ENCODE data around the gene CLRN1. TPM values are rescaled to one million over a fixed set of nuclear protein-coding genes. Genes with fewer than 3 reads are reported as not detected.

The CLRN1 gene
- total RNA-seq, 1 donor from 2014 or later, result not detected

DNA sequence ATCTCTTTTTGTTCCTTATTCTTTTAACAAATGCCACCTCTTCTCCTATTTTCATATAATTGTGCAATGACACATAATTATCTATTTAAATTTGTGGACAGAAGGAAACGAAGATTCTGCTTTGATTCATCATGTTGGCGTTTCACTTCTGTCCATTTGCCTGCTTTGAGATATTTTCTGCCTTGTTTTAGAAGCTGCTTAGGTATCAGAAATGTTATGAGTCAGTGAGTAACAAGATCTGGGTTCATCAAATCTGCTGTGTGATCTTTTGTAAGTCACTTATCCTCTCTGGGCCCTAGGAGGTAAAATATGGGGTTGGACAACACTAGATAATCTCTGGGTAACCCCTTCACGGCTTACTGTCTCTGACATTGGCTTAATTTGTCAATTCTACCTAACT lies 60.0 kb downstream of the CLRN1 start:
- Histone ChIP-seq H3K4me1 (ENCODE audit: insufficient read depth, low read length) (no peaks in the 10 kb centered on the region), H2AFZ (ENCODE audit: low read depth, low read length) (no peak overlapping the region), H3K4me3 (ENCODE audit: insufficient read depth, low read depth, low read length) (no peak overlapping the region), H3K27me3 (ENCODE audit: insufficient read depth, low read length) (peaks cover 20% of the 10 kb centered on the region), H3K9me3 (ENCODE audit: insufficient read depth, low read depth, low read length) (no peaks in the 10 kb centered on the region), H3K79me2 (ENCODE audit: insufficient read depth, low read length) (no peaks in the 10 kb centered on the region), H3K9ac (ENCODE audit: low read length) (no peak overlapping the region), H3K4me2 (ENCODE audit: low read length) (no peak overlapping the region), H3K27ac (ENCODE audit: low read depth, low read length) (no peak overlapping the region), H4K20me1 (ENCODE audit: insufficient read depth, low read length) (no peaks in the 10 kb centered on the region), H3K36me3 (ENCODE audit: insufficient read depth, low read length) (no peaks in the 10 kb centered on the region)
- Mint-ChIP-seq H3K36me3 (ENCODE audit: low read depth, unreplicated experiment) (no peaks in the 10 kb centered on the region), H3K9me3 (ENCODE audit: unreplicated experiment) (no peaks in the 10 kb centered on the region), H3K4me1 (ENCODE audit: low read depth, unreplicated experiment) (peaks cover 3% of the 10 kb centered on the region), H3K4me3 (ENCODE audit: unreplicated experiment) (no peak overlapping the region), H3K27me3 (ENCODE audit: low read depth, unreplicated experiment) (peaks cover 24% of the 10 kb centered on the region), H3K27ac (ENCODE audit: unreplicated experiment) (no peak overlapping the region)
- TF ChIP-seq, protein P1, sequence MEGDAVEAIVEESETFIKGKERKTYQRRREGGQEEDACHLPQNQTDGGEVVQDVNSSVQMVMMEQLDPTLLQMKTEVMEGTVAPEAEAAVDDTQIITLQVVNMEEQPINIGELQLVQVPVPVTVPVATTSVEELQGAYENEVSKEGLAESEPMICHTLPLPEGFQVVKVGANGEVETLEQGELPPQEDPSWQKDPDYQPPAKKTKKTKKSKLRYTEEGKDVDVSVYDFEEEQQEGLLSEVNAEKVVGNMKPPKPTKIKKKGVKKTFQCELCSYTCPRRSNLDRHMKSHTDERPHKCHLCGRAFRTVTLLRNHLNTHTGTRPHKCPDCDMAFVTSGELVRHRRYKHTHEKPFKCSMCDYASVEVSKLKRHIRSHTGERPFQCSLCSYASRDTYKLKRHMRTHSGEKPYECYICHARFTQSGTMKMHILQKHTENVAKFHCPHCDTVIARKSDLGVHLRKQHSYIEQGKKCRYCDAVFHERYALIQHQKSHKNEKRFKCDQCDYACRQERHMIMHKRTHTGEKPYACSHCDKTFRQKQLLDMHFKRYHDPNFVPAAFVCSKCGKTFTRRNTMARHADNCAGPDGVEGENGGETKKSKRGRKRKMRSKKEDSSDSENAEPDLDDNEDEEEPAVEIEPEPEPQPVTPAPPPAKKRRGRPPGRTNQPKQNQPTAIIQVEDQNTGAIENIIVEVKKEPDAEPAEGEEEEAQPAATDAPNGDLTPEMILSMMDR (IDR thresholded peaks at IDR 0.05; ENCODE audit: insufficient read depth, low read depth, low read length), result no peak
- TF ChIP-seq EZH2 (IDR thresholded peaks at IDR 0.05; ENCODE audit: insufficient read depth, low read length), result no peak
- DNase-seq (ENCODE audit: low read depth) (no peak), FAIRE-seq (no peak)

DNA sequence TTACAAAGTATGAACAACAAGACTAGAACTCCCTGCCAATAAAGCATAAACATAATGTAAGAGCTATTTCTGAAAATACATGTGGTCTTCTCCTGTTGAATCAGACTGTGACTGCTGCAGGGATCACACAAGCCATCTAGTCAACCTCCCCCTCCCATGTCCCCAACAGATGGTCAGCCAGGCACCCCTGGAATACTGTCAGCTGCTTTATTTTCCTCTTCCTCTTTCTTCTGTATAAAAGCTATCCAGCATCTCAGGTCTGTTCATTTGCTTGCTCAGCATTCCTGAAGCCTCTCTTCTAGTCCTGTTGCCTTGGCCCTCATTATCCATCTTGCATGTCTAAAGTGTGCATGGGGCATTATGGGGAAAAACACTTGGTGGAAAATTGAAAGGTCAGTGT lies 60.8 kb downstream of the CLRN1 start:
- H3K36me3 Mint-ChIP-seq (ENCODE audit: low read depth, unreplicated experiment), result no peaks in the 10 kb centered on the region
- Histone ChIP-seq H4K20me1 (ENCODE audit: insufficient read depth, low read length) (no peaks in the 10 kb centered on the region), H3K36me3 (ENCODE audit: insufficient read depth, low read length) (no peaks in the 10 kb centered on the region), H3K27ac (ENCODE audit: low read depth, low read length) (no peak overlapping the region), H3K4me1 (ENCODE audit: insufficient read depth, low read length) (no peaks in the 10 kb centered on the region), H3K9ac (ENCODE audit: low read length) (no peak overlapping the region), H3K4me2 (ENCODE audit: low read length) (no peak overlapping the region), H3K4me3 (ENCODE audit: insufficient read depth, low read depth, low read length) (no peak overlapping the region), H3K9me3 (ENCODE audit: insufficient read depth, low read depth, low read length) (no peaks in the 10 kb centered on the region), H3K27me3 (ENCODE audit: insufficient read depth, low read length) (peaks cover 20% of the 10 kb centered on the region), H2AFZ (ENCODE audit: low read depth, low read length) (no peak overlapping the region), H3K79me2 (ENCODE audit: insufficient read depth, low read length) (no peaks in the 10 kb centered on the region)
- no peak overlapping the region for H3K27ac Mint-ChIP-seq (ENCODE audit: unreplicated experiment)
- no peak overlapping the region for H3K4me3 Mint-ChIP-seq (ENCODE audit: unreplicated experiment)
- H3K9me3 Mint-ChIP-seq (ENCODE audit: unreplicated experiment), result no peaks in the 10 kb centered on the region
- peaks cover 23% of the 10 kb centered on the region for H3K27me3 Mint-ChIP-seq (ENCODE audit: low read depth, unreplicated experiment)
- DNase-seq (ENCODE audit: low read depth), result no peak
- TF ChIP-seq, protein P1 (IDR thresholded peaks at IDR 0.05; ENCODE audit: insufficient read depth, low read depth, low read length), result no peak
- no peak for TF ChIP-seq EZH2 (IDR thresholded peaks at IDR 0.05; ENCODE audit: insufficient read depth, low read length)
- FAIRE-seq, result no peak
- peaks cover 3% of the 10 kb centered on the region for H3K4me1 Mint-ChIP-seq (ENCODE audit: low read depth, unreplicated experiment)

DNA sequence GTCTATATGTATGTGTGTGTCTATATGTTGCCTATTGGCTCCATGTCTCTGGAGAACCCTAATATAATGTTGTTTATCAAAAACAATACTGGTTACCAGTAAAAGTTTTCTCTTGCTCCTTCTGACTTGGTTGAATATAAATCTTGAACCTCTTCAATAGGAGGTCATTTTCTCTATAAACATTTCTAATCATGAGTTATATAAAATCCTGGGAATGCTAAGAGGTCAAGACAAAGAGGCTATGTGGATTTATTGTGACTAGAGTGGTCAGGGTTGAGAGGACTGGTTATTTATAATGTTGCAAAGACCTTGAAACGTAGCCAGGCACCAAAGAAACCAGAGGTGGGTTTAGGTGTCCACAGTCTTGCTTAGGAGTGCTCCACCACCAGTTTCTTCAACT lies 66.1 kb downstream of the CLRN1 start:
- Mint-ChIP-seq H3K27me3 (ENCODE audit: low read depth, unreplicated experiment) (peaks cover 31% of the 10 kb centered on the region), H3K27ac (ENCODE audit: unreplicated experiment) (no peak overlapping the region), H3K9me3 (ENCODE audit: unreplicated experiment) (no peaks in the 10 kb centered on the region), H3K4me1 (ENCODE audit: low read depth, unreplicated experiment) (no peaks in the 10 kb centered on the region), H3K36me3 (ENCODE audit: low read depth, unreplicated experiment) (no peaks in the 10 kb centered on the region), H3K4me3 (ENCODE audit: unreplicated experiment) (no peak overlapping the region)
- FAIRE-seq (no peak), DNase-seq (ENCODE audit: low read depth) (no peak)
- Histone ChIP-seq H3K27me3 (ENCODE audit: insufficient read depth, low read length) (peaks cover 27% of the 10 kb centered on the region), H3K4me3 (ENCODE audit: insufficient read depth, low read depth, low read length) (no peak overlapping the region), H3K36me3 (ENCODE audit: insufficient read depth, low read length) (no peaks in the 10 kb centered on the region), H4K20me1 (ENCODE audit: insufficient read depth, low read length) (no peaks in the 10 kb centered on the region), H3K27ac (ENCODE audit: low read depth, low read length) (no peak overlapping the region), H3K79me2 (ENCODE audit: insufficient read depth, low read length) (no peaks in the 10 kb centered on the region), H3K9ac (ENCODE audit: low read length) (no peak overlapping the region), H2AFZ (ENCODE audit: low read depth, low read length) (no peak overlapping the region), H3K4me2 (ENCODE audit: low read length) (no peak overlapping the region), H3K9me3 (ENCODE audit: insufficient read depth, low read depth, low read length) (no peaks in the 10 kb centered on the region), H3K4me1 (ENCODE audit: insufficient read depth, low read length) (no peaks in the 10 kb centered on the region)
- TF ChIP-seq EZH2 (IDR thresholded peaks at IDR 0.05; ENCODE audit: insufficient read depth, low read length), result no peak
- TF ChIP-seq, protein P1 (IDR thresholded peaks at IDR 0.05; ENCODE audit: insufficient read depth, low read depth, low read length), result no peak
